Smooth muscle cell (in vitro differentiated cells): ENCODE results near the gene RITA1. TPM values are rescaled to one million over a fixed set of nuclear protein-coding genes. Genes with fewer than 3 reads are reported as not detected.

Experiments
- DNase-seq: peaks from one replicate; lab custom pipeline; 2025; ENCODE audit not compliant: unreplicated experiment; lab: John Stamatoyannopoulos, UW
- H2AFZ ChIP-seq: fragments of 200-600 bp; sonication (generic); 2 replicates; pipeline ENCODE4 v1.6.0; 2016; ENCODE audit warnings: antibody characterized with exemption, low read depth, mild to moderate bottlenecking
- H3F3A ChIP-seq: fragments of 200-600 bp; sonication (generic); 2 replicates; pipeline ENCODE4 v1.6.0; 2017; ENCODE audit warnings: antibody characterized with exemption, low read depth
- H3K27ac ChIP-seq: fragments of 200-600 bp; sonication (generic); 2 replicates; pipeline ENCODE4 v1.5.1; 2016; ENCODE audit warnings: low read depth, mild to moderate bottlenecking
- H3K27me3 ChIP-seq: fragments of 200-600 bp; sonication (generic); 2 replicates; pipeline ENCODE4 v1.6.1; 2016; ENCODE audit warnings: low read depth, mild to moderate bottlenecking
- H3K36me3 ChIP-seq: fragments of 200-600 bp; sonication (generic); 2 replicates; pipeline ENCODE4 v1.5.1; 2016; ENCODE audit warnings: low read depth
- H3K4me1 ChIP-seq: fragments of 200-600 bp; sonication (generic); 2 replicates; pipeline ENCODE4 v1.5.1; 2016; ENCODE audit warnings: low read depth
- H3K4me2 ChIP-seq: fragments of 200-600 bp; sonication (generic); 2 replicates; pipeline ENCODE4 v1.6.0; 2016; ENCODE audit warnings: mild to moderate bottlenecking
- H3K4me3 ChIP-seq: fragments of 200-600 bp; sonication (generic); 2 replicates; pipeline ENCODE4 v1.5.1; 2016; ENCODE audit warnings: mild to moderate bottlenecking
- H3K79me2 ChIP-seq: fragments of 200-600 bp; sonication (generic); 2 replicates; pipeline ENCODE4 v1.6.0; 2016; ENCODE audit warnings: low read depth, mild to moderate bottlenecking
- H3K9ac ChIP-seq: fragments of 200-600 bp; sonication (generic); 2 replicates; pipeline ENCODE4 v1.6.0; 2016; ENCODE audit warnings: low read depth
- H3K9me3 ChIP-seq: fragments of 200-600 bp; sonication (generic); replicated peaks from 2 replicates; pipeline ENCODE4 v1.5.1; 2016; ENCODE audit warnings: low read depth
- H4K20me1 ChIP-seq: fragments of 200-600 bp; sonication (generic); 2 replicates; pipeline ENCODE4 v1.6.0; 2016; ENCODE audit warnings: low read depth
- WGBS: methylation state at CpG from one replicate; pipeline ENCODE4 v1.1.7; 2016; ENCODE audit warnings: low lambda C conversion rate; 5-methylcytosine and 5-hydroxymethylcytosine counted together
- polyA plus RNA-seq: library from polyadenylated mRNA; unstranded; fragments of >200 nt; fragmentation: Nextera tagmentation; extraction: Ambion mirVana; gene quantifications from 2 replicates; pipeline ENCODE4 v1.2.1, GENCODE V29; 2016
- total RNA-seq: library from RNA; depleted of rRNA; stranded (reverse); fragments of >200 nt; gene quantifications from 2 replicates; pipeline ENCODE4 v1.2.3, GENCODE V29; 2014
- TF ChIP-seq, protein P1 (sequence below): fragments of 200-600 bp; sonication (generic); IDR thresholded peaks from 2 replicates; pipeline ENCODE4 v1.5.1; 2017; ENCODE audit warnings: borderline replicate concordance, mild to moderate bottlenecking, antibody characterized with exemption; ENCODE audit not compliant: insufficient read depth, poor library complexity, severe bottlenecking

RITA1 gene
- total and polyA plus RNA-seq, 2 experiments from 2014 or later: 9.6 to 12.2 TPM

DNA sequence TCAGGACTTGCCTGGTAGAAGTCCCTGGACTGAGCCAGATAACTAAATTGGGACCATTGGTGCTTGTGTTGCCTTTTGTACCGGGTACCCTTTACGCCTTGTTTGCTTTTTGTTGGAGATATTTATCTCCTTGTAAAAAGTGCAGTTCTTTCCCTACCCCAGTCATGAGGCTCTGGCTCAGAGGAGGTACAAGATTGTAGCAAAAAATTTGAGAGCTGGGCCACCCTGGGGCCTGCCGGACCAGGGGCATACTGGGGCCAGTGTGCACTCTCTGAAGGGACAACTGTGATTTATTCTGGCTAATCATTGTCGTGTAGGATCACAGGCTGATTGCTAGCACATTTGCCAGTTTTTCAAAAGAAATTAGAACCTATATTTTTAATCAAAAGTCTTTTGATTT lies 49.0 kb downstream of the RITA1 start:
- Histone ChIP-seq H3K79me2 (no peaks in the 10 kb centered on the region), H2AFZ (no peak overlapping the region), H3K4me1 (peaks cover 12% of the 10 kb centered on the region), H3K4me2 (no peak overlapping the region), H3K36me3 (no peaks in the 10 kb centered on the region), H3K9me3 (no peaks in the 10 kb centered on the region), H3F3A (peaks cover 12% of the 10 kb centered on the region), H3K27ac (no peak overlapping the region), H3K27me3 (no peaks in the 10 kb centered on the region), H3K9ac (no peak overlapping the region), H4K20me1 (no peaks in the 10 kb centered on the region), H3K4me3 (no peak overlapping the region)
- 93% methylated on average over 4 of the region's 4 CpGs for WGBS
- TF ChIP-seq, protein P1, sequence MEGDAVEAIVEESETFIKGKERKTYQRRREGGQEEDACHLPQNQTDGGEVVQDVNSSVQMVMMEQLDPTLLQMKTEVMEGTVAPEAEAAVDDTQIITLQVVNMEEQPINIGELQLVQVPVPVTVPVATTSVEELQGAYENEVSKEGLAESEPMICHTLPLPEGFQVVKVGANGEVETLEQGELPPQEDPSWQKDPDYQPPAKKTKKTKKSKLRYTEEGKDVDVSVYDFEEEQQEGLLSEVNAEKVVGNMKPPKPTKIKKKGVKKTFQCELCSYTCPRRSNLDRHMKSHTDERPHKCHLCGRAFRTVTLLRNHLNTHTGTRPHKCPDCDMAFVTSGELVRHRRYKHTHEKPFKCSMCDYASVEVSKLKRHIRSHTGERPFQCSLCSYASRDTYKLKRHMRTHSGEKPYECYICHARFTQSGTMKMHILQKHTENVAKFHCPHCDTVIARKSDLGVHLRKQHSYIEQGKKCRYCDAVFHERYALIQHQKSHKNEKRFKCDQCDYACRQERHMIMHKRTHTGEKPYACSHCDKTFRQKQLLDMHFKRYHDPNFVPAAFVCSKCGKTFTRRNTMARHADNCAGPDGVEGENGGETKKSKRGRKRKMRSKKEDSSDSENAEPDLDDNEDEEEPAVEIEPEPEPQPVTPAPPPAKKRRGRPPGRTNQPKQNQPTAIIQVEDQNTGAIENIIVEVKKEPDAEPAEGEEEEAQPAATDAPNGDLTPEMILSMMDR: no peak
- DNase-seq: no peak

DNA sequence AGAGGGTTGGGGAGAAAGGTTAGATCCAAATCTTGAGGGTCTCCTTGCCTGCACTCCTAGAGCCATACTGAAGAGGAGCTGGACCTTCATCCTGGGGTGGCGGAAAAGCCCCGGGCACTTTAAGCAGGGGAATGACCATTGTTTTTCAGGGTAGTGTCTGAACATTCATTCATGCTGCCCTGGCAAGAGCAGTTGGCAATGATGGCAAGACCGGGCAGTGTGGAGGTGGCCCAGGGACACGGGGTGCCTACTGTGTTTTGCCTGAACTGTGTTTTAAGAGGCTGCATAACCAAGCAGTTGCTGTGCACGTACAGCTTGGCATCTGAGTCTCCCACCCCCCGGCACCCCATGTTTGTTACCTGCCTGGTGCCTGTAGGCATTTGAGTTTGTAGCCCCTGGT lies 50.5 kb downstream of the RITA1 start:
- peaks cover 13% of the 10 kb centered on the region for H3F3A ChIP-seq
- H3K27me3 ChIP-seq: no peaks in the 10 kb centered on the region
- H4K20me1 ChIP-seq: no peaks in the 10 kb centered on the region
- no peak overlapping the region for H3K9ac ChIP-seq
- H3K36me3 ChIP-seq: no peaks in the 10 kb centered on the region
- no peaks in the 10 kb centered on the region for H3K9me3 ChIP-seq
- no peak overlapping the region for H3K4me3 ChIP-seq
- 97% methylated on average over 6 of the region's 6 CpGs for WGBS
- DNase-seq: no peak
- TF ChIP-seq, protein P1: no peak
- H2AFZ ChIP-seq: no peak overlapping the region
- no peak overlapping the region for H3K4me2 ChIP-seq
- H3K4me1 ChIP-seq: peaks cover 12% of the 10 kb centered on the region
- H3K79me2 ChIP-seq: no peaks in the 10 kb centered on the region
- H3K27ac ChIP-seq: no peak overlapping the region

DNA sequence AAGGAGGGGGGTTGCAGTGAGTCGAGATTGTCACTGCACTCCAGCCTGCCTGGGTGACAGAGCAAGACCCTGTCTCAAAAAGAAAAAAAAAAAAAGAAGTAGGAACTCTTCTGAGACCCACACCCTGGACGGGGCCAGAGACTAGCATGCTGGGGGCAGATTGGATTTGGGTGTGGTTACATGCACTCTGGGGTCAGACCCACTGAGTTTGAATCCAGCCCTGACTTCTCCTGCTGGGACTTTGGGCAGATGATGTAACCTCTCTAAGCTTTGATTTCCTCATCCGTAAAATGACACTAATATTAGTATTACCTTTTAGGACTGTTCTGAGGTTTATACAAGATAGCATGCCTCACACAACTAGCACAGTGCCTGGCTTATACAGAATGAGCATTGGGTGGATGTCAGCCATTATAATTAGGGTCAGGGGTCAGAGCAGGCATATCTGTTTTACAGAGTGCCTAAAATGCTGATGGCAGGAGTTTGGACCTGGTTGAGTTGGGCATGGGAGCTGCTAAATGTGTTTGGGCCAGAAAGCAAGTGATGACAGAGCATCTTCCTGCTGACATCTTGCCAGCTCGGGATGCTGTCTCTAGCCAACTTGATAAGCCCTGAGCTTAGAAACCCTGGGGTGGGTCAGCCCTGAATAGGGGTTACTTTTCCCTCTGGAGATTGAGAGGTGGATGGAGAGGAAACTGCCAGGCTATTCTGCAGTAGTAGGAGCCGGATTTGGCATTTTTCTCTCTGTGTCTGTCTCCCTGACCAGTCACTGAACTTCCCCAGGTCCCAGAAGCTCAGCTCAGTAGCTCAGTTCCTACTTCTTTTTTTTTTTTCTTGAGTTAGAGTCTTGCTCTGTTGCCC lies 51.2 kb downstream of the RITA1 start:
- no peak overlapping the region for H3K27ac ChIP-seq
- no peak for DNase-seq
- peaks cover 18% of the 10 kb centered on the region for H3K4me1 ChIP-seq
- no peak overlapping the region for H3K4me2 ChIP-seq
- no peak overlapping the region for H3K9ac ChIP-seq
- H2AFZ ChIP-seq: no peak overlapping the region
- H3K9me3 ChIP-seq: no peaks in the 10 kb centered on the region
- WGBS: 92% methylated on average over 5 of the region's 5 CpGs
- peaks cover 16% of the 10 kb centered on the region for H3F3A ChIP-seq
- no peaks in the 10 kb centered on the region for H4K20me1 ChIP-seq
- no peaks in the 10 kb centered on the region for H3K36me3 ChIP-seq
- H3K27me3 ChIP-seq: no peaks in the 10 kb centered on the region
- no peaks in the 10 kb centered on the region for H3K79me2 ChIP-seq
- no peak overlapping the region for H3K4me3 ChIP-seq
- TF ChIP-seq, protein P1: no peak

DNA sequence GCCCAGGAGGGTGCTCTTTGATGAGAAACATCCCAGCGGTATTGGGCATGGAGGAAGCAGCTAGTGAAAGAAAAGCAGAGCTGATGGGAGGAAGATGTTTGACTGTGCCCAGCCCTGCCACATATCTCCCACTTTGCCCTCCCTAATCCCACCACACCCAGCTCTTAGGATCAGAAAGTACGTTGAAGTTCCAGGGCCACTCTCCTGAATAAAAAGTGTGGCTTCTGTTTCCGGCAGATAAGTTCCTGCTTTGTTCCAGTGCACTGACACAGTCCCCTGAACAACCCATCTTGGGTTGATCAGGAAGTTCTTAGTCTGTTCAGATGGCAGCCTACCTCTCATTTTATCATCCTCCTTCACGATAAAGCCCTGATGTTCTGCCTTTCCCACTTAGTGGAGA lies 52.2 kb downstream of the RITA1 start:
- no peaks in the 10 kb centered on the region for H3K36me3 ChIP-seq
- H3K79me2 ChIP-seq: no peaks in the 10 kb centered on the region
- WGBS: 90% methylated on average over 4 of the region's 4 CpGs
- H3K9ac ChIP-seq: no peak overlapping the region
- no peak overlapping the region for H3K27ac ChIP-seq
- H2AFZ ChIP-seq: no peak overlapping the region
- peaks cover 11% of the 10 kb centered on the region for H3K4me1 ChIP-seq
- H3K27me3 ChIP-seq: no peaks in the 10 kb centered on the region
- H3K4me3 ChIP-seq: no peak overlapping the region
- TF ChIP-seq, protein P1: no peak
- H4K20me1 ChIP-seq: no peaks in the 10 kb centered on the region
- H3K4me2 ChIP-seq: no peak overlapping the region
- no peak for DNase-seq
- H3K9me3 ChIP-seq: no peaks in the 10 kb centered on the region
- peaks cover 22% of the 10 kb centered on the region for H3F3A ChIP-seq
